Erythroblast (primary cell): ENCODE measurements around the gene NHLH2.

Source experiments
- GATA1 ChIP-seq: IDR thresholded peaks from 2 replicates; pipeline ENCODE4 v1.6.1; 2011; ENCODE audit warnings: low read depth, mild to moderate bottlenecking, control low read depth, low read length, moderate library complexity
- POLR2A ChIP-seq: IDR thresholded peaks from 2 replicates; pipeline ENCODE4 v1.6.1; 2011; ENCODE audit warnings: mild to moderate bottlenecking, low read length

DNA sequence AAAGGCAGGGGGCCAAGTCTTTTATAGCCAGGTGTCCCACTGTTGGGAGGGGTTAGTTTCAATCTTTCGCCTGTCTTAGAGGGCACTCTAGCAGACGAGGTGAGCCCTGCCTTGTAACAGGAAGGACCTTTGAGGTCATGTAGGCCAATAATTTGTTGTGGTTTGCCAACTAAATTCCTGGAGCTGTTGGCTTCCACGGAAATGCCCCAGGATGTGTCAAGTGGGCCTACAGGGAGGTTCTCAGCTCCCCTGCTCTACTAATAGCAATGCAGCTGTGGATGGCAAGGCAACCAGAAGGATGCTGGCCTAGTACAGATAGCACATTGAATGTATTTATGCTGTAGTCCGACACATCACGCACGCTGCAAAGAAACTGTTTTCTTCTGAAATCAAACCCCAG, 50.1 kb downstream of the NHLH2 start:
- TF ChIP-seq POLR2A (no peak), GATA1 (no peak)
